Anterior cingulate cortex (tissue), 58 donors: ENCODE measurements around the gene MUC3A.
"Not testable (repeated sequence)": the region's sequence is repeated elsewhere in the genome, so short reads cannot be mapped to it uniquely, and the experiment has no call there.

Experiments used
- DNase-seq, 58 donors: peaks; one replicate each; lab custom pipeline; 2025; lab: John Stamatoyannopoulos, UW

The MUC3A gene

GRCh38 chr7:100968650-100969049 lies 19.3 kb downstream of the MUC3A start:
- no peak for DNase-seq

- no peak for DNase-seq
Observed at GRCh38 chr7:100969066-100969615, 19.8 kb downstream of the MUC3A start, which contains the start of gene MUC12. Gene MUC12, plus strand, starts transcription at chr7:100969565. Its CDS starts 58 bp downstream, at chr7:100969623.

- DNase-seq: no peak
Observed at GRCh38 chr7:100971111-100972001, 22.0 kb downstream of the MUC3A start.

GRCh38 chr7:100972002-100972347 lies 22.6 kb downstream of the MUC3A start:
- no peak for DNase-seq

- DNase-seq: no peak
Observed at GRCh38 chr7:100974021-100974420, 24.7 kb downstream of the MUC3A start.

- DNase-seq: no peak
Observed at GRCh38 chr7:100975371-100975821, 26.1 kb downstream of the MUC3A start.

GRCh38 chr7:100978300-100978699 lies 29.0 kb downstream of the MUC3A start:
- DNase-seq: no peak

- DNase-seq: no peak
Observed at GRCh38 chr7:100983451-100984187, 34.3 kb downstream of the MUC3A start.

GRCh38 chr7:100984241-100984918 lies 35.0 kb downstream of the MUC3A start:
- not testable (repeated sequence) for DNase-seq

GRCh38 chr7:100985033-100985797 lies 35.9 kb downstream of the MUC3A start:
- not testable (repeated sequence) for DNase-seq

GRCh38 chr7:100991631-100992030 lies 42.3 kb downstream of the MUC3A start:
- DNase-seq: no peak

GRCh38 chr7:100992280-100992679 lies 42.9 kb downstream of the MUC3A start:
- not testable (repeated sequence) for DNase-seq

GRCh38 chr7:100994671-100995070 lies 45.3 kb downstream of the MUC3A start:
- not testable (repeated sequence) for DNase-seq

GRCh38 chr7:100998530-100998929 lies 49.2 kb downstream of the MUC3A start:
- DNase-seq: not testable (repeated sequence)

GRCh38 chr7:100999334-100999733 lies 50.0 kb downstream of the MUC3A start:
- not testable (repeated sequence) for DNase-seq

GRCh38 chr7:101000025-101000424 lies 50.7 kb downstream of the MUC3A start:
- DNase-seq: not testable (repeated sequence)

GRCh38 chr7:101002333-101002732 lies 53.0 kb downstream of the MUC3A start:
- DNase-seq: not testable (repeated sequence)

GRCh38 chr7:101007361-101007760 lies 58.0 kb downstream of the MUC3A start:
- DNase-seq: not testable (repeated sequence)

- DNase-seq: no peak
Observed at GRCh38 chr7:101009629-101010028, 60.3 kb downstream of the MUC3A start.

GRCh38 chr7:101012931-101013330 lies 63.6 kb downstream of the MUC3A start:
- no peak for DNase-seq
